Stimulated activated CD8-positive, alpha-beta memory T cell treated with anti-CD3 and anti-CD28 coated beads, Interleukin-7, amount 100 ng/mL, for 1 hour (primary cell): ENCODE data around the gene KCNK1.
"Not testable (repeated sequence)": the region's sequence is repeated elsewhere in the genome, so short reads cannot be mapped to it uniquely, and the experiment has no call there.

ENCODE experiments used
- DNase-seq, 2 donors: peaks; one replicate each; pipeline ENCODE4 v3.0.0-alpha.2; 2020; ENCODE audit warnings: low read depth in 2 of 2

KCNK1 gene

GRCh38 chr1:233665575-233666270 lies 51.8 kb downstream of the KCNK1 start:
- DNase-seq, result no peak

DNA sequence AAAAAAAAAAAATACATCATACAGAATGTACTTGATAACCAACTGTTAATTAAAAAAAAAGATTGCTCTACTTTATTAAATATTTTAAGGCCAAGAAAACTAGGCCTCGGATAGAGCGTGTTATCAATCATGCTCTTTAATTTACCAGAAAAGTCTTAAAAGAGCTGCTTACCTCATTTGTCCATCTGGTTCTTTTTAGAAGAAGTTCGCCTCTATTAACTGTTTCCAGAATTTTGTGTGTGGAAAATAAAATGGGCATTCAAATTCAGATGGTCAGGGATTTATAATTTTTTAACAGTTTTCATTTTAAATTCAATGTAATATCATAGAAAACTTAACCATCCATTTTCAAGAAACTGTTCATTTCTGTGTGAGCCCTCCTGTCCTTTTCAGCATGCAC lies 53.8 kb downstream of the KCNK1 start:
- no peak for DNase-seq

GRCh38 chr1:233668146-233668724 lies 54.3 kb downstream of the KCNK1 start:
- no peak for DNase-seq

- no peak for DNase-seq
Observed at GRCh38 chr1:233668725-233669294, 54.9 kb downstream of the KCNK1 start.

DNA sequence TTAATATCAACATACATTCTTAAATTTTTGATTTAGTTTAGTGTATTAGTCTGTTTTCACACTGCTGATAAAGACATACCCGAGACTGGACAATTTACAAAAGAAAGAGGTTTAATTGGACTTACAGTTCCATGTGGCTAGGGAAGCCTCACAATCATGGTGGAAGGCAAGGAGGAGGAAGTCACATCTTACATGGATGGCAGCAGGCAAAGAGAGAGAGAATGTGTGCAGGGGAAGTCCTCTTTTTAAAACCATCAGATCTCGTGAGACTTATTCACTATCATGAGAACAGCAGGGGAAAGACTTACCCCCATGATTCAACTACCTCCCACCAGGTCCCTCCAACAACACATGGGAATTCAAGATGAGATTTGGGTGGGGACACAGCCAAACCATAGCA lies 56.5 kb downstream of the KCNK1 start:
- not testable (repeated sequence) for DNase-seq

DNA sequence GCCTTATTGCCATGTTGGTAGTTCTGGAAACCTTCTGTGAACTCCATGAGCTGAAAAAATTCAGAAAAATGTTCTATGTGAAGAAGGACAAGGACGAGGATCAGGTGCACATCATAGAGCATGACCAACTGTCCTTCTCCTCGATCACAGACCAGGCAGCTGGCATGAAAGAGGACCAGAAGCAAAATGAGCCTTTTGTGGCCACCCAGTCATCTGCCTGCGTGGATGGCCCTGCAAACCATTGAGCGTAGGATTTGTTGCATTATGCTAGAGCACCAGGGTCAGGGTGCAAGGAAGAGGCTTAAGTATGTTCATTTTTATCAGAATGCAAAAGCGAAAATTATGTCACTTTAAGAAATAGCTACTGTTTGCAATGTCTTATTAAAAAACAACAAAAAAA lies 57.4 kb downstream of the KCNK1 start:
- no peak for DNase-seq

DNA sequence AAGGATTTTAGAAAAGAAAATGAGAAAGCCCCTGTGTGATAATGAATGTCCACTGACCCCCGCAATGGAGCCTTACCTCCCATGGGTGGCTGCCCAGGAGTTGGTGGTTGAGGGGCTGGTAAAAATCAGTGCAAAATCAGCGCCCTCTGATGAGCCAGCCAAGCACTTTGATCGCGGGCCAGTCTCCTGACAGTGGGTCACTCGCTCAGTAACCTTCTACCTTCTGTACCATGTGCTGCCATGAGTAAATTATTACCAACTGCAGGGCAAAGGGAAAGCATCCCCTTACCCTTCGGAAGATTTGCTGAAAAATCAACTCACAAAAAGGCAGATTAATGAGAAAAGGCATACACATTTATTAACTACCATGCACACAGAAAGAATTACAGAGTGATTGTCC lies 58.8 kb downstream of the KCNK1 start:
- DNase-seq, result no peak

DNA sequence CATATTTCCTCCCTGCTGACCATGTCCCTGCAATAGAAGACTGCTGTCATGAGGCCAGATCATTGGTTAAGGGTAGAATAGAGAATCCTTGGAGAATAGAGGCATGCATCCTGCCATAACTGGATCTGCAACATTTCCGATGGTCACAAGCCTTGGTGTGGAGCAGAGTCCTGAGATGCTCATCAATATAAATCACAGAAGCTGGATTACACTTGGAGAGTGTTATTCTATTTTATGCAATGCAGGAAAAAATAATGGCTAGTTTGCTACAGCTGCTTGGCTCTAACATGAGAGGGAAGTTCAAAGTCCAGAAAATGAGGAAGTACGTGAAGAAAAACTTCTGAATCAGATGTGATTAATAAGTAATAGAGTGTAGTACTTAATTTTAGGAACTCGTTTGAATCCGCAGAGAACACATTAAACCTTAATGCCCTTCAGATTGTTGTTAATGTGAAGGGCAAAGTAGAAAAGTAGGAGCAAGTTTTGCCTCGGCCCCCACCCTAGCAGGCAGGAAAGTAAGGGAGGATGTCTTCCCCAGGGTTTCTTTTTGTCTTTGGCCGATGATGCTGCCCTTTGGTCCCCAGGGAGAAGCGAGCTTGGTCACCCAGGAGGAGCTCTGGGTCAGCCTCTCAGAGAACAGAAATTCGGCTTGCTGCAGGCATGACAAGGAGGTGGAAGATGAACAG lies 59.5 kb downstream of the KCNK1 start:
- no peak for DNase-seq

- DNase-seq, result no peak
Observed at GRCh38 chr1:233673947-233674431, 60.1 kb downstream of the KCNK1 start.

GRCh38 chr1:233675446-233675845 lies 61.5 kb downstream of the KCNK1 start:
- DNase-seq, result no peak

GRCh38 chr1:233675893-233676292 lies 62.0 kb downstream of the KCNK1 start:
- no peak for DNase-seq

- no peak for DNase-seq
Observed at GRCh38 chr1:233677690-233678354, 63.9 kb downstream of the KCNK1 start.

DNA sequence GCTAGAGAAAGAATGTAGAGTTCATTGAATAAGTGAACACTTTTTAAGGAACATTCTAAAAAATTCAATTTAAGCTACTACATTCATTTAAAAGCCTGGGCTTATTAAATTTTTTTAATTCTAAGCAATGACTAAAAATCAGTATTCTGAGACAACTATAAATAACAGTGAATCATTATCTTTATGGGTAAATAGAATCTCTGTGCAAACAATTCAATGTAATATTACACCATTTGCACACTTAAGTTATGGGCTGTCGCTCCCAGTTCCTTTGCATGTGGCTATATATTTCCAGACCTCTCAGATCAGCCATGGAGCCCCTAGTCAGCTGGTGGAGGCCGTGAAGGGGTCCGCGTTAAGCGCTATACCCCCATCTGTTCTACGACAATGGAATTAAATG lies 65.1 kb downstream of the KCNK1 start:
- DNase-seq, result no peak

- no peak for DNase-seq
Observed at GRCh38 chr1:233679591-233680373, 65.9 kb downstream of the KCNK1 start.

- DNase-seq, result no peak
Observed at GRCh38 chr1:233681285-233681684, 67.4 kb downstream of the KCNK1 start.

- not testable (repeated sequence) for DNase-seq
Observed at GRCh38 chr1:233686653-233687052, 72.7 kb downstream of the KCNK1 start.

DNA sequence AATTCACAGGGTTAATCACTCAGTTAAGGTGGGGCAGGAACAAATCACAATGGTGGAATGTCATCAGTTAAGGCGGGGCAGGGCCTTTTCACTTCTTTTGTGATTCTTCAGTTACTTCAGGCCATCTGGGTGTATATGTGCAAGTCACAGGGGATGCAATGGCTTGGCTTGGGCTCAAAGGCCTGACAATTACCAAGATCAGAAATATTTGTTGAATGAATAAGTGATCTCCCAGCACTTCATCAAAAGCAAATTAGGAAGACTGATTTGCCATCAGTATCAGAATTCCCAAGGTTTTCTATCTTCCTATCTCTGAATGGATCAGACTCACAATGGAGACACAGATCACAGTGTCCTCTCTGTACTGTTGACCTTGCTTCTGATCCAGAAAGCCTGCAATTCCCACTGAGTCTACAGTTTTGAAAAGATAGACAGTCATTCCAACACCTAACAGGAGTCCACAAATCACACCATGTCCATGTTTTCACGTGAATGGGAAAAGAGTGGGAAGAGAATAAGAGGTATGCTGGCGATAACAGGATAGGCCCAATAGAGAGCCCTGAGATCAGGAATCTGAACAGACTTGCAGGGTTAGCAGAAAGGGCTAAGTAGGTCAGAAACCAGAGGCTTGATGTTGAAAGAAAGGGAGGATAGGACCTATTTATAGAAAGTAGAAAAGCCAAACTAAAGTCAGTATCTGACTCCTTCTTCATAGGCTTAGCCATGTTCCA lies 75.3 kb downstream of the KCNK1 start:
- DNase-seq, result no peak

DNA sequence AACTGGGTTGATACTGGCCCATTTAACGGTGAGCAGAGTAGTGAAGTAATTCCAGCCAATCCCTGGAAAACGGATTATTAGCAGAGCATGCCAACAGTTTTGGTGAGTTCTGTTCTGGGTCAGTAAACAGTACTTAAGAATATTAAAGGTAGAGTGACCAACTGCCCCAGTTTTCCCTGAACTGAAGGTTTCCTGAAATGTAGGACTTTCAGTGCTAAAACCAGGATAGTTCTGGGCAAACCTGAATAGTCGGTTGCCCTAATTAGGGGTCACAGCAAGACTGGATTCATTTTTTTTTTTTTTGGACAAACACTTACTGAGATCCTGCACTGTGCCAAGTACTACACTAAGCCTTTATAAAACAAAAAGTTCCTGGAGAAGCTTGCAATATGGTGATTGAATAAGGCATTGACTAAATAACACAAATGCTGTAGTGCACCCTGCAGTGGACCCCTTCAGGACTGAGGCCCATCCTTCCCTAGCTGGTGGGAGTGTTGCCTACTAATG lies 75.9 kb downstream of the KCNK1 start:
- DNase-seq, result no peak

DNA sequence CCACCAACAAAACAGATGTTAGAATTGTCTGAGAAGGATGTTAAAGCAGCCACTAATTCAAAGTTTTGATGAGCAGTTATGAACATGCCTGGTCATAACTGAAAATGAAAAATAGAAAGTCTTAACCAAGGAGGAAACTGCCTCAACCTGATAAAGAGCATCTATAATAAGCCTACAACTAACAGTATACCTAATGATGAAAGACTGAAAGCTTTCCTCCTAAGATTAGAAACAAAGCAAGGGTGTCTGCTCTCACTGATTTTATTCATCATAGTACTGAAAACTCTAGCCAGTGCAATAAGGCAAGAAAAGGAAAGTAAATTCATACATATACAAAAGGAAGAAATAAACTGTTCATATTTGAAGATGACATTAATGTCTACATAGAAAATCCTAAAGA lies 82.0 kb downstream of the KCNK1 start:
- no peak for DNase-seq

GRCh38 chr1:233700338-233700737 lies 86.4 kb downstream of the KCNK1 start:
- DNase-seq, result no peak
